ENCODE measurements around the gene VWC2. TPM values are rescaled to one million over a fixed set of nuclear protein-coding genes. Genes with fewer than 3 reads are reported as not detected.

VWC2 gene
- total RNA-seq, 4 donors from 2014 or later = 0.13 TPM; not detected in 3

DNA sequence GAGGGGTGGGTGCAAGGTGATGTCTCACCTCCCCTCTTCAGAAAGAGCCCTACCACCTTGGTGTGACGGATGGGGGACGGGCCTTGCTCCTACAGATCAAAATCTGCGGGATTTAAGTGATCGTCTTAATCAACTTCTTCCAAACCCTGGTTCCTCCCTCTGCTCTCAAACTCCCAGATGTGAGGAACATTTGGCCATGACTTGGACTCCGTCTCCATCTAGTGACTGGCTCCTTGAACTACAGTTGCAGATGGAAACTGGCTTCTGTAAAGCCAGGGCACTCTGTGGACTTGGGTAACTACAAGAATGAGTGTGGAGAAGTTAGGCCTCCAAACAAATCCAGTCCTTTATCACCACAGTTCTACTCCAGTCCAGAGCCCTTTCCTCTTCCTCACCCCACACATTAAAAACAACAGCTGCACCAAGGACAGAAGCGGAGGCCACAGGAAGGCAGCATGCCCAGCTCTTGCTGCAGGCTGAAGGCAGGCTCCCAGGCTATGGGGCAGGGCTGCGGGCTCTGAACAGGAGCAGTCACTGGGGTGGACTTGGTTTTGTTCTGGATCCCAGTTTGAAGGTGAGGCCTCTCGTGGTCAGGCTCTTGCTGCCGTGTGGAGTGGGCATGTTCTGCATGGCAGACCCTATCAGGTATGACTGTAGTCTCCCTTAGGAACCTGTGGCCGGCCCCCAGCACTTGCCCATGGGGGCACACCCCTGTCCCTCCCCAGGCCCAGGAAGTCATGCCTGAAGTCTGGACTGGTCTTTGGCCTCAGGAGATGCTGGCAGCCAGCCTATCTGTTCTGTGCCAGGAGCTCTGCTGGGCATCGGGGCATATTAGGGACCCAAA is 79.4 kb downstream of the VWC2 start:
- no peak overlapping the region for H3K4me3 ChIP-seq
- H3K9me3 ChIP-seq = no peaks in the 10 kb centered on the region
- H3K27ac ChIP-seq = no peak overlapping the region
- H3K36me3 ChIP-seq = no peaks in the 10 kb centered on the region
- no peaks in the 10 kb centered on the region for H3K4me1 ChIP-seq
- DNase-seq = no peak
- TF ChIP-seq POLR2A (IDR thresholded peaks at IDR 0.05) = no peak
- TF ChIP-seq, protein P1, sequence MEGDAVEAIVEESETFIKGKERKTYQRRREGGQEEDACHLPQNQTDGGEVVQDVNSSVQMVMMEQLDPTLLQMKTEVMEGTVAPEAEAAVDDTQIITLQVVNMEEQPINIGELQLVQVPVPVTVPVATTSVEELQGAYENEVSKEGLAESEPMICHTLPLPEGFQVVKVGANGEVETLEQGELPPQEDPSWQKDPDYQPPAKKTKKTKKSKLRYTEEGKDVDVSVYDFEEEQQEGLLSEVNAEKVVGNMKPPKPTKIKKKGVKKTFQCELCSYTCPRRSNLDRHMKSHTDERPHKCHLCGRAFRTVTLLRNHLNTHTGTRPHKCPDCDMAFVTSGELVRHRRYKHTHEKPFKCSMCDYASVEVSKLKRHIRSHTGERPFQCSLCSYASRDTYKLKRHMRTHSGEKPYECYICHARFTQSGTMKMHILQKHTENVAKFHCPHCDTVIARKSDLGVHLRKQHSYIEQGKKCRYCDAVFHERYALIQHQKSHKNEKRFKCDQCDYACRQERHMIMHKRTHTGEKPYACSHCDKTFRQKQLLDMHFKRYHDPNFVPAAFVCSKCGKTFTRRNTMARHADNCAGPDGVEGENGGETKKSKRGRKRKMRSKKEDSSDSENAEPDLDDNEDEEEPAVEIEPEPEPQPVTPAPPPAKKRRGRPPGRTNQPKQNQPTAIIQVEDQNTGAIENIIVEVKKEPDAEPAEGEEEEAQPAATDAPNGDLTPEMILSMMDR (IDR thresholded peaks at IDR 0.05) = peak in 5 of 6 experiments; percentile 37 to 56 (median 48)
- H3K27me3 ChIP-seq = no peaks in the 10 kb centered on the region

DNA sequence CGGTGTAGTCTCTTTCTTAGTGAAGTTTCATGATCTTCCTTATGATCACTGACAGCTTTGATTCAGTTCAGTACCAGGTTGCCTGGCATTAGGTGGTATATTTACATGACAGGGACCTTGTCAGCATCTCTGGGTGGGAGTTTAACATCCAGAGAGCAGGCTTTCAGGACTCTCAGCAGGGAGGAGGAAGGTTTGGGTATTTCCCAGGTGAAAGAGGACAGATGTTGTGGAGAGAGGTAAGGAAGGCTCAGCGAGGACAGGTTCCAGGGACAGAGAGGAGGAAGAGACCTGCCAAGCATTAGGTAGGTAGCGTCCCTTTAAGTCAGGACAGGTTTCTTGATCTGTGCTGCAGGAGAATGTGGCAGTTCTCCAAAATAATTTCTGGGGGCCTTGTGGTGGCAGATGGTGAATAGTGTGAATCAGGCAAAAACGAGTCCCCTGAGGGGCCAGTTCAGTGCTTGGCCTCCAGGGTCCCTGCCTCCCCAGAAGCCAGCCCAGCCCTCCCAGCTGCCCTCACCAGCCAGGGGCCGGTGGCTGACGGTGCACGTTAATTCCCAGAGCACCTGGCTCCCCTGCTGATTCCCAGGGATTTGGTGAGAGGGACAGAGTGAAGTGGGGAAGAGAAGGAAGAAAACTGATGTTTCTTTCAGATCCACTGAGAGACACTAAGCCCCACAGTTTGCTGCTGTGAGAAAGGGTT is 82.0 kb downstream of the VWC2 start:
- Histone ChIP-seq H3K36me3 (no peaks in the 10 kb centered on the region), H3K27me3 (no peaks in the 10 kb centered on the region), H3K4me1 (no peaks in the 10 kb centered on the region), H3K27ac (no peak overlapping the region), H3K4me3 (no peak overlapping the region), H3K9me3 (no peaks in the 10 kb centered on the region)
- no peak for TF ChIP-seq POLR2A (IDR thresholded peaks at IDR 0.05)
- TF ChIP-seq, protein P1 (IDR thresholded peaks at IDR 0.05) = no peak
- DNase-seq = no peak

GRCh38 chr7:49860293-49860692 is 86.9 kb downstream of the VWC2 start:
- Histone ChIP-seq H3K27ac (no peak overlapping the region), H3K4me1 (no peaks in the 10 kb centered on the region), H3K9me3 (no peaks in the 10 kb centered on the region), H3K36me3 (no peaks in the 10 kb centered on the region), H3K27me3 (no peaks in the 10 kb centered on the region), H3K4me3 (no peak overlapping the region)
- TF ChIP-seq POLR2A (IDR thresholded peaks at IDR 0.05) = no peak
- no peak for DNase-seq

- no peak overlapping the region for H3K27ac ChIP-seq
- no peak overlapping the region for H3K4me3 ChIP-seq
- H3K4me1 ChIP-seq = no peaks in the 10 kb centered on the region
- no peak for DNase-seq
- H3K27me3 ChIP-seq = no peaks in the 10 kb centered on the region
- TF ChIP-seq, protein P1 (IDR thresholded peaks at IDR 0.05) = no peak
- TF ChIP-seq POLR2A (IDR thresholded peaks at IDR 0.05) = no peak
- H3K9me3 ChIP-seq = no peaks in the 10 kb centered on the region
- H3K36me3 ChIP-seq = no peaks in the 10 kb centered on the region
These were observed 92.8 kb downstream of the VWC2 start for GRCh38 chr7:49866076-49866735.

GRCh38 chr7:49866910-49867309 is 93.5 kb downstream of the VWC2 start:
- H3K36me3 ChIP-seq = no peaks in the 10 kb centered on the region
- DNase-seq = no peak
- H3K4me1 ChIP-seq = no peaks in the 10 kb centered on the region
- TF ChIP-seq, protein P1 (IDR thresholded peaks at IDR 0.05) = no peak
- TF ChIP-seq POLR2A (IDR thresholded peaks at IDR 0.05) = no peak
- no peaks in the 10 kb centered on the region for H3K9me3 ChIP-seq
- H3K27ac ChIP-seq = no peak overlapping the region
- H3K27me3 ChIP-seq = no peaks in the 10 kb centered on the region
- H3K4me3 ChIP-seq = no peak overlapping the region

- no peak overlapping the region for H3K4me3 ChIP-seq
- H3K27me3 ChIP-seq = no peaks in the 10 kb centered on the region
- no peaks in the 10 kb centered on the region for H3K4me1 ChIP-seq
- no peaks in the 10 kb centered on the region for H3K36me3 ChIP-seq
- no peak overlapping the region for H3K27ac ChIP-seq
- no peaks in the 10 kb centered on the region for H3K9me3 ChIP-seq
- DNase-seq = no peak
- no peak for TF ChIP-seq POLR2A (IDR thresholded peaks at IDR 0.05)
- TF ChIP-seq, protein P1 (IDR thresholded peaks at IDR 0.05) = no peak
These were observed 100.0 kb downstream of the VWC2 start for GRCh38 chr7:49873420-49873819.
